Uterus (tissue), 2 donors: ENCODE measurements around the gene IL1RAP.

Experiments used
- CTCF ChIP-seq, 4 experiments: fragments of 200-600 bp in 2 of 4; fragments of 450-650 bp in 2 of 4; sonication (generic) in 2 of 4; IDR thresholded peaks; one replicate each; pipeline ENCODE4 v1.5.1; 2016 to 2019; ENCODE audit warnings: antibody characterized with exemption in 4 of 4, mild to moderate bottlenecking in 2 of 4, moderate library complexity in 1 of 4
- POLR2A ChIP-seq, 2 donors: fragments of 450-650 bp; IDR thresholded peaks; one replicate each; pipeline ENCODE4 v1.6.1; 2016; ENCODE audit warnings: antibody characterized with exemption in 2 of 2, mild to moderate bottlenecking in 1 of 2, moderate library complexity in 1 of 2

- TF ChIP-seq POLR2A (IDR thresholded peaks at IDR 0.05) = no peak
- no peak for TF ChIP-seq CTCF (IDR thresholded peaks at IDR 0.05)
These were observed 184.0 kb downstream of the IL1RAP start for GRCh38 chr3:190697901-190698300.
